ENCODE data around the gene AADAC. TPM values are rescaled to one million over a fixed set of nuclear protein-coding genes. Genes with fewer than 3 reads are reported as not detected.
A peak's percentile ranks its signal among the peaks of the same experiment; 100 is the strongest.
"Not testable (repeated sequence)": the region's sequence is repeated elsewhere in the genome, so short reads cannot be mapped to it uniquely, and the experiment has no call there.

AADAC gene
- 0.05 TPM for polyA plus RNA-seq (2013)

- H3K27ac ChIP-seq (ENCODE audit: insufficient read depth in 1 of 2, low read depth in 1 of 2, low read length in 2 of 2, poor library complexity in 1 of 2, severe bottlenecking in 2 of 2), result no peak within 1 kb of the TSS
- ChIA-PET CTCF (no interaction called here), POLR2A (no interaction called here)
- DNase-seq, result no peak
- H3K9me3 ChIP-seq (ENCODE audit: control extremely low read depth in 1 of 5, control insufficient read depth in 4 of 5, insufficient read depth in 2 of 5, low read depth in 1 of 5, low read length in 4 of 5), result peaks cover 0 to 11% (median 3%) of the 10 kb centered on the region in 5 experiments
- H3K27me3 ChIP-seq (replicated peaks in 2 of 5; ENCODE audit: control insufficient read depth in 4 of 5, insufficient read depth in 5 of 5, low read length in 4 of 5), result no peaks in the 10 kb centered on the region
- H3K4me3 ChIP-seq (ENCODE audit: control insufficient read depth in 1 of 7, extremely low read depth in 1 of 7, insufficient read depth in 4 of 7, low read depth in 2 of 7, low read length in 6 of 7), result no peak within 1 kb of the TSS
- H3K36me3 ChIP-seq (ENCODE audit: control insufficient read depth in 4 of 4, insufficient read depth in 4 of 4, low read length in 3 of 4), result no peaks in the 10 kb centered on the region
- H3K4me1 ChIP-seq (ENCODE audit: control extremely low read depth in 1 of 4, control insufficient read depth in 4 of 4, insufficient read depth in 4 of 4, low read length in 3 of 4), result no peaks in the 10 kb centered on the region
- WGBS (ENCODE audit: insufficient coverage), result no CpG with 5 or more reads among the region's 4 CpGs
Measured at GRCh38 chr3:151813799-151814198, at the start of gene AADAC. AADAC (plus strand) TSS chr3:151814116; CDS start chr3:151814163, 47 bp downstream.

DNA sequence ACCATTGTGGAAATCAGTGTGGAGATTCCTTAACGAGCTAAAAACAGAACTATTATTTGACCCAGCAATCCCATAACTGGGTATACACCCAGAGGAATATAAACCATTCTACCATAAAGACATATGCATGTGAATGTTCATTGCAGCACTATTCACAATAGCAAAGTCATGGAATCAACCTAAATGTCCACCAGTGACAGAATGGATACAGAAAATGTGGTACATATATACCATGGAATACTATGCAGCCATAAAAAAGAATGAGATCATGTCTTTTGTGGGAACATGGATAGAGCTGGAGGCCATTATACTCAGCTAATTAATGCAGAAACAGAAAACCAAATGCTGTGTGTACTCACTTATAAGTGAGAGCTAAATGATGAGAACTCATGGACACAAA lies 49.2 kb upstream of the AADAC start:
- DNase-seq, CTCF ChIA-PET: not testable (repeated sequence)
- no CpG with 5 or more reads among the region's 1 CpG for WGBS (ENCODE audit: insufficient coverage)

DNA sequence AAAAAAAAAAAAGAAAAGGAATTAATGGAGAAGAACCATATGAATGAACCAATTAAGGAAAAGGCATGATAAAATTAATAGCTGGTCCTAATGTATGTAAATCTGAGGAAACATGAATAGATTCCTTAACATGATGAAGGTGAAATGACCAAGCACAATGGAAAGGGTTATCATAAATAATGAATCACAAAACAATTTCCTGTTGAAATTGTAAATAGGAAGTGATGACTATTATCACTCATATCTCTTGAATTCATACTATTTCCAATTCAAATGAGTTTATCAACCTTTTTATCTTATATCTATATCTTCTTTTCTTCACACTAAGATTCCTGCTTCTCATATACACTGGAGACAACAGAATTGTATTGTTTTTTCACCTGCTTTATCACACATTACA lies 48.2 kb upstream of the AADAC start:
- Histone ChIP-seq H3K9me3 (ENCODE audit: control extremely low read depth in 1 of 5, control insufficient read depth in 4 of 5, insufficient read depth in 2 of 5, low read depth in 1 of 5, low read length in 4 of 5) (no peaks in the 10 kb centered on the region), H3K4me1 (ENCODE audit: control extremely low read depth in 1 of 4, control insufficient read depth in 4 of 4, insufficient read depth in 4 of 4, low read length in 3 of 4) (peaks cover 0 to 15% (median 6%) of the 10 kb centered on the region in 4 experiments), H3K27ac (ENCODE audit: insufficient read depth in 1 of 2, low read depth in 1 of 2, low read length in 2 of 2, poor library complexity in 1 of 2, severe bottlenecking in 2 of 2) (no peak overlapping the region), H3K27me3 (replicated peaks in 2 of 5; ENCODE audit: control insufficient read depth in 4 of 5, insufficient read depth in 5 of 5, low read length in 4 of 5) (no peaks in the 10 kb centered on the region), H3K4me3 (ENCODE audit: control insufficient read depth in 1 of 7, extremely low read depth in 1 of 7, insufficient read depth in 4 of 7, low read depth in 2 of 7, low read length in 6 of 7) (no peak overlapping the region), H3K36me3 (ENCODE audit: control insufficient read depth in 4 of 4, insufficient read depth in 4 of 4, low read length in 3 of 4) (no peaks in the 10 kb centered on the region)
- ChIA-PET POLR2A (no interaction called here), CTCF (no interaction called here)
- DNase-seq, result peak in 1 of 3 donors; percentile 33

More for the DNA sequence above, 49.2 kb upstream of the AADAC start:
- not testable (repeated sequence) for H3K36me3 ChIP-seq (ENCODE audit: control insufficient read depth in 4 of 4, insufficient read depth in 4 of 4, low read length in 3 of 4); H3K27me3 ChIP-seq (replicated peaks in 2 of 5; ENCODE audit: control insufficient read depth in 4 of 5, insufficient read depth in 5 of 5, low read length in 4 of 5); H3K27ac ChIP-seq (ENCODE audit: insufficient read depth in 1 of 2, low read depth in 1 of 2, low read length in 2 of 2, poor library complexity in 1 of 2, severe bottlenecking in 2 of 2); H3K4me3 ChIP-seq (ENCODE audit: control insufficient read depth in 1 of 7, extremely low read depth in 1 of 7, insufficient read depth in 4 of 7, low read depth in 2 of 7, low read length in 6 of 7); H3K9me3 ChIP-seq (ENCODE audit: control extremely low read depth in 1 of 5, control insufficient read depth in 4 of 5, insufficient read depth in 2 of 5, low read depth in 1 of 5, low read length in 4 of 5)
- POLR2A ChIA-PET, result interaction anchor here (0.7 kb wide), 1 partner anchor 109 kb away, joined by 3 read pairs; no protein-coding TSS in a partner anchor
- H3K4me1 ChIP-seq (ENCODE audit: control extremely low read depth in 1 of 4, control insufficient read depth in 4 of 4, insufficient read depth in 4 of 4, low read length in 3 of 4), result peaks cover 0 to 12% (median 3%) of the 10 kb centered on the region in 4 experiments

GRCh38 chr3:151766454-151766853 lies 47.5 kb upstream of the AADAC start:
- no peaks in the 10 kb centered on the region for H3K36me3 ChIP-seq (ENCODE audit: control insufficient read depth in 4 of 4, insufficient read depth in 4 of 4, low read length in 3 of 4)
- H3K4me1 ChIP-seq (ENCODE audit: control extremely low read depth in 1 of 4, control insufficient read depth in 4 of 4, insufficient read depth in 4 of 4, low read length in 3 of 4), result peaks cover 0 to 21% (median 7%) of the 10 kb centered on the region in 4 experiments
- DNase-seq, result no peak
- ChIA-PET CTCF (no interaction called here), POLR2A (no interaction called here)
- WGBS (ENCODE audit: insufficient coverage), result 100% methylated on average over 1 of the region's 2 CpGs
- H3K27ac ChIP-seq (ENCODE audit: insufficient read depth in 1 of 2, low read depth in 1 of 2, low read length in 2 of 2, poor library complexity in 1 of 2, severe bottlenecking in 2 of 2), result no peak overlapping the region
- no peak overlapping the region for H3K4me3 ChIP-seq (ENCODE audit: control insufficient read depth in 1 of 7, extremely low read depth in 1 of 7, insufficient read depth in 4 of 7, low read depth in 2 of 7, low read length in 6 of 7)
- no peaks in the 10 kb centered on the region for H3K9me3 ChIP-seq (ENCODE audit: control extremely low read depth in 1 of 5, control insufficient read depth in 4 of 5, insufficient read depth in 2 of 5, low read depth in 1 of 5, low read length in 4 of 5)
- H3K27me3 ChIP-seq (replicated peaks in 2 of 5; ENCODE audit: control insufficient read depth in 4 of 5, insufficient read depth in 5 of 5, low read length in 4 of 5), result no peaks in the 10 kb centered on the region

GRCh38 chr3:151768393-151768930 lies 45.5 kb upstream of the AADAC start:
- Histone ChIP-seq H3K4me3 (ENCODE audit: control insufficient read depth in 1 of 7, extremely low read depth in 1 of 7, insufficient read depth in 4 of 7, low read depth in 2 of 7, low read length in 6 of 7) (no peak overlapping the region), H3K36me3 (ENCODE audit: control insufficient read depth in 4 of 4, insufficient read depth in 4 of 4, low read length in 3 of 4) (no peaks in the 10 kb centered on the region), H3K27me3 (replicated peaks in 2 of 5; ENCODE audit: control insufficient read depth in 4 of 5, insufficient read depth in 5 of 5, low read length in 4 of 5) (no peaks in the 10 kb centered on the region), H3K4me1 (ENCODE audit: control extremely low read depth in 1 of 4, control insufficient read depth in 4 of 4, insufficient read depth in 4 of 4, low read length in 3 of 4) (peaks cover 0 to 21% (median 7%) of the 10 kb centered on the region in 4 experiments), H3K27ac (ENCODE audit: insufficient read depth in 1 of 2, low read depth in 1 of 2, low read length in 2 of 2, poor library complexity in 1 of 2, severe bottlenecking in 2 of 2) (no peak overlapping the region), H3K9me3 (ENCODE audit: control extremely low read depth in 1 of 5, control insufficient read depth in 4 of 5, insufficient read depth in 2 of 5, low read depth in 1 of 5, low read length in 4 of 5) (no peaks in the 10 kb centered on the region)
- no CpG with 5 or more reads among the region's 1 CpG for WGBS (ENCODE audit: insufficient coverage)
- no peak for DNase-seq
- ChIA-PET CTCF (interaction anchor here (0.5 kb wide), 1 partner anchor 928 kb away, joined by 3 read pairs; no protein-coding TSS in a partner anchor), POLR2A (interaction anchor here (0.6 kb wide), 1 partner anchor 26 kb away, joined by 3 read pairs; no protein-coding TSS in a partner anchor)

GRCh38 chr3:151769175-151769574 lies 44.7 kb upstream of the AADAC start:
- CTCF ChIA-PET, result no interaction called here

GRCh38 chr3:151770956-151771355 lies 43.0 kb upstream of the AADAC start:
- ChIA-PET CTCF (no interaction called here), POLR2A (no interaction called here)
- no peak overlapping the region for H3K27ac ChIP-seq (ENCODE audit: insufficient read depth in 1 of 2, low read depth in 1 of 2, low read length in 2 of 2, poor library complexity in 1 of 2, severe bottlenecking in 2 of 2)
- no peak for DNase-seq
- no peaks in the 10 kb centered on the region for H3K36me3 ChIP-seq (ENCODE audit: control insufficient read depth in 4 of 4, insufficient read depth in 4 of 4, low read length in 3 of 4)
- no peaks in the 10 kb centered on the region for H3K9me3 ChIP-seq (ENCODE audit: control extremely low read depth in 1 of 5, control insufficient read depth in 4 of 5, insufficient read depth in 2 of 5, low read depth in 1 of 5, low read length in 4 of 5)
- WGBS (ENCODE audit: insufficient coverage), result 94% methylated on average over 4 of the region's 4 CpGs
- peaks cover 0 to 21% (median 7%) of the 10 kb centered on the region in 4 experiments for H3K4me1 ChIP-seq (ENCODE audit: control extremely low read depth in 1 of 4, control insufficient read depth in 4 of 4, insufficient read depth in 4 of 4, low read length in 3 of 4)
- H3K27me3 ChIP-seq (replicated peaks in 2 of 5; ENCODE audit: control insufficient read depth in 4 of 5, insufficient read depth in 5 of 5, low read length in 4 of 5), result no peaks in the 10 kb centered on the region
- no peak overlapping the region for H3K4me3 ChIP-seq (ENCODE audit: control insufficient read depth in 1 of 7, extremely low read depth in 1 of 7, insufficient read depth in 4 of 7, low read depth in 2 of 7, low read length in 6 of 7)

More at GRCh38 chr3:151769175-151769574, 44.7 kb upstream of the AADAC start:
- POLR2A ChIA-PET, result interaction anchor here (0.6 kb wide), 1 partner anchor 27 kb away, joined by 3 read pairs; no protein-coding TSS in a partner anchor
- Histone ChIP-seq H3K36me3 (ENCODE audit: control insufficient read depth in 4 of 4, insufficient read depth in 4 of 4, low read length in 3 of 4) (no peaks in the 10 kb centered on the region), H3K27me3 (replicated peaks in 2 of 5; ENCODE audit: control insufficient read depth in 4 of 5, insufficient read depth in 5 of 5, low read length in 4 of 5) (no peaks in the 10 kb centered on the region), H3K9me3 (ENCODE audit: control extremely low read depth in 1 of 5, control insufficient read depth in 4 of 5, insufficient read depth in 2 of 5, low read depth in 1 of 5, low read length in 4 of 5) (no peaks in the 10 kb centered on the region), H3K4me3 (ENCODE audit: control insufficient read depth in 1 of 7, extremely low read depth in 1 of 7, insufficient read depth in 4 of 7, low read depth in 2 of 7, low read length in 6 of 7) (no peak overlapping the region), H3K4me1 (ENCODE audit: control extremely low read depth in 1 of 4, control insufficient read depth in 4 of 4, insufficient read depth in 4 of 4, low read length in 3 of 4) (peaks cover 0 to 21% (median 7%) of the 10 kb centered on the region in 4 experiments), H3K27ac (ENCODE audit: insufficient read depth in 1 of 2, low read depth in 1 of 2, low read length in 2 of 2, poor library complexity in 1 of 2, severe bottlenecking in 2 of 2) (no peak overlapping the region)
- 60% methylated on average over 1 of the region's 2 CpGs for WGBS (ENCODE audit: insufficient coverage)
- DNase-seq, result peak in 2 of 3 donors; percentile 11 to 24

Measured in common myeloid progenitor, CD34-positive (primary cell).